Colonic mucosa (tissue), 4 donors: ENCODE data around the gene FAM120A. TPM values are rescaled to one million over a fixed set of nuclear protein-coding genes. Genes with fewer than 3 reads are reported as not detected.

ENCODE experiments used
- DNase-seq: peaks from one replicate; pipeline ENCODE4 v3.0.0-alpha.2; 2020
- H3K27ac ChIP-seq: fragments of 200-600 bp; one replicate; pipeline ENCODE4 v1.8.0; 2021
- H3K27me3 ChIP-seq: fragments of 200-600 bp; one replicate; pipeline ENCODE4 v1.8.0; 2021
- H3K36me3 ChIP-seq: fragments of 200-600 bp; one replicate; pipeline ENCODE4 v1.8.0; 2021
- H3K4me1 ChIP-seq: fragments of 200-600 bp; one replicate; pipeline ENCODE4 v1.8.0; 2021; ENCODE audit warnings: mild to moderate bottlenecking
- H3K4me3 ChIP-seq: fragments of 200-600 bp; one replicate; pipeline ENCODE4 v1.8.0; 2021
- H3K9ac ChIP-seq, 2 donors: one replicate each; pipeline ENCODE4 v1.7.0; 2013; ENCODE audit warnings: control low read depth in 2 of 2, low read depth in 2 of 2, low read length in 2 of 2
- H3K9me3 ChIP-seq: fragments of 200-600 bp; one replicate; pipeline ENCODE4 v1.8.0; 2021
- intact Hi-C: fragments of 100-400 bp; cut with DNase I; formaldehyde crosslinking; loops from one replicate; pipeline ENCODE4 v1.14.1; 2022
- total RNA-seq, 2 donors: library from RNA; stranded (reverse); fragmentation: NEBNext Ultra II Directional in 1 of 2; extraction: Animal tissue kit (Norgen Biotek cat#: 25700) in 1 of 2; gene quantifications; one replicate each; pipeline ENCODE4 v1.2.1, GENCODE V29; 2021
- TF ChIP-seq, protein P1 (sequence below): fragments of 200-600 bp; IDR thresholded peaks from one replicate; pipeline ENCODE4 v1.8.0; 2022; ENCODE audit warnings: antibody characterized with exemption, mild to moderate bottlenecking
- donor health status: healthy.
- donor health status: DM: no; HTN: no; CAD: no.
- donor health status: DM: no; HTN: no; CAD: no.

The FAM120A gene
- total RNA-seq, 2 donors from 2014 or later: 246 to 264 TPM

DNA sequence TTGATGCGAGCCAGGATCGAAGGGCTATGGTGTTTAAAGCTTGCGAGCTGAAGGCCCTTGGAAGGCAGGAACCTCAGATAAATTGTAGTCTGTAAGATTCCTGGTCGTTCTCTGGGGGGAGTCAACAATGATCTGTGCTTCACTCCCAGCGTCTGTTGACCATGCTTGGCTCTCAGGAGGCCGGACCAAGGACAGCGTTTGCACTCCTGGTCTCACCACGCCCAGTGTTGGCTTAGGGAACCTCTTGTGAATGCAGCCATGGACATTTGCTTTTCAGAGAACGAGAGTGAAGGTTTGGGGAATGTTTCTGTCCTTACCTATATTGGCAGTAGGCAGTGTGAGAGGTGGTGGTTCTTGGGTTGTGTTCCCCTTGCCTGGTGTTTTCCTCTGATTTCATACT lies 62.1 kb downstream of the FAM120A start:
- no peaks in the 10 kb centered on the region for H3K27me3 ChIP-seq
- H3K4me3 ChIP-seq: no peak overlapping the region
- intact Hi-C loops: no loop called here
- no peaks in the 10 kb centered on the region for H3K4me1 ChIP-seq
- no peak overlapping the region for H3K9ac ChIP-seq
- peaks cover 4% of the 10 kb centered on the region for H3K36me3 ChIP-seq
- TF ChIP-seq, protein P1, sequence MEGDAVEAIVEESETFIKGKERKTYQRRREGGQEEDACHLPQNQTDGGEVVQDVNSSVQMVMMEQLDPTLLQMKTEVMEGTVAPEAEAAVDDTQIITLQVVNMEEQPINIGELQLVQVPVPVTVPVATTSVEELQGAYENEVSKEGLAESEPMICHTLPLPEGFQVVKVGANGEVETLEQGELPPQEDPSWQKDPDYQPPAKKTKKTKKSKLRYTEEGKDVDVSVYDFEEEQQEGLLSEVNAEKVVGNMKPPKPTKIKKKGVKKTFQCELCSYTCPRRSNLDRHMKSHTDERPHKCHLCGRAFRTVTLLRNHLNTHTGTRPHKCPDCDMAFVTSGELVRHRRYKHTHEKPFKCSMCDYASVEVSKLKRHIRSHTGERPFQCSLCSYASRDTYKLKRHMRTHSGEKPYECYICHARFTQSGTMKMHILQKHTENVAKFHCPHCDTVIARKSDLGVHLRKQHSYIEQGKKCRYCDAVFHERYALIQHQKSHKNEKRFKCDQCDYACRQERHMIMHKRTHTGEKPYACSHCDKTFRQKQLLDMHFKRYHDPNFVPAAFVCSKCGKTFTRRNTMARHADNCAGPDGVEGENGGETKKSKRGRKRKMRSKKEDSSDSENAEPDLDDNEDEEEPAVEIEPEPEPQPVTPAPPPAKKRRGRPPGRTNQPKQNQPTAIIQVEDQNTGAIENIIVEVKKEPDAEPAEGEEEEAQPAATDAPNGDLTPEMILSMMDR: no peak
- H3K27ac ChIP-seq: no peak overlapping the region
- H3K9me3 ChIP-seq: no peaks in the 10 kb centered on the region
- DNase-seq: no peak

- intact Hi-C loops: no loop called here
- peaks cover 4% of the 10 kb centered on the region for H3K36me3 ChIP-seq
- TF ChIP-seq, protein P1: no peak
- no peaks in the 10 kb centered on the region for H3K4me1 ChIP-seq
- H3K9ac ChIP-seq: no peak overlapping the region
- DNase-seq: no peak
- H3K27me3 ChIP-seq: no peaks in the 10 kb centered on the region
- no peak overlapping the region for H3K27ac ChIP-seq
- no peak overlapping the region for H3K4me3 ChIP-seq
- no peaks in the 10 kb centered on the region for H3K9me3 ChIP-seq
Observed at GRCh38 chr9:93517331-93517730, 65.8 kb downstream of the FAM120A start.

GRCh38 chr9:93520523-93520922 lies 69.0 kb downstream of the FAM120A start:
- Histone ChIP-seq H3K4me3 (no peak overlapping the region), H3K36me3 (peaks cover 4% of the 10 kb centered on the region), H3K27me3 (no peaks in the 10 kb centered on the region), H3K4me1 (no peaks in the 10 kb centered on the region), H3K27ac (no peak overlapping the region), H3K9me3 (no peaks in the 10 kb centered on the region), H3K9ac (no peak overlapping the region)
- TF ChIP-seq, protein P1: no peak
- DNase-seq: no peak
- intact Hi-C loops: no loop called here

- Histone ChIP-seq H3K4me1 (no peaks in the 10 kb centered on the region), H3K9me3 (no peaks in the 10 kb centered on the region), H3K36me3 (no peaks in the 10 kb centered on the region), H3K27me3 (no peaks in the 10 kb centered on the region), H3K9ac (no peak overlapping the region), H3K4me3 (no peak overlapping the region), H3K27ac (no peak overlapping the region)
- DNase-seq: no peak
- TF ChIP-seq, protein P1: no peak
- intact Hi-C loops: no loop called here
Observed at GRCh38 chr9:93522736-93523135, 71.3 kb downstream of the FAM120A start.

- no peak overlapping the region for H3K9ac ChIP-seq
- H3K36me3 ChIP-seq: no peaks in the 10 kb centered on the region
- H3K4me3 ChIP-seq: no peak overlapping the region
- H3K27ac ChIP-seq: no peak overlapping the region
- intact Hi-C loops: no loop called here
- H3K9me3 ChIP-seq: no peaks in the 10 kb centered on the region
- DNase-seq: no peak
- no peaks in the 10 kb centered on the region for H3K27me3 ChIP-seq
- TF ChIP-seq, protein P1: no peak
- H3K4me1 ChIP-seq: no peaks in the 10 kb centered on the region
Observed at GRCh38 chr9:93523518-93524144, 72.1 kb downstream of the FAM120A start.
